GM19467 (cell line): ENCODE measurements around the gene ABCC6.
"Not testable (repeated sequence)": the region's sequence is repeated elsewhere in the genome, so short reads cannot be mapped to it uniquely, and the experiment has no call there.

Experiments used
- ATAC-seq: cut with Tn5 transposase; IDR thresholded peaks from one replicate; pipeline ENCODE4 v1.9.1; 2021; ENCODE audit warnings: mild to moderate bottlenecking, moderate library complexity; ENCODE audit not compliant: unreplicated experiment

Gene ABCC6

GRCh38 chr16:16162591-16162990 is 60.7 kb downstream of the ABCC6 start:
- no peak for ATAC-seq

GRCh38 chr16:16161840-16162239 is 61.5 kb downstream of the ABCC6 start:
- not testable (repeated sequence) for ATAC-seq

- ATAC-seq = no peak
Observed at GRCh38 chr16:16161319-16161718, 62.0 kb downstream of the ABCC6 start.

GRCh38 chr16:16159662-16160061 is 63.6 kb downstream of the ABCC6 start:
- no peak for ATAC-seq

- no peak for ATAC-seq
Observed at GRCh38 chr16:16158741-16159374, 64.4 kb downstream of the ABCC6 start.

- ATAC-seq = no peak
Observed at GRCh38 chr16:16158082-16158658, 65.1 kb downstream of the ABCC6 start.

- ATAC-seq = no peak
Observed at GRCh38 chr16:16157166-16157565, 66.1 kb downstream of the ABCC6 start.

GRCh38 chr16:16155234-16155633 is 68.1 kb downstream of the ABCC6 start:
- ATAC-seq = no peak

- no peak for ATAC-seq
Observed at GRCh38 chr16:16154281-16154951, 68.9 kb downstream of the ABCC6 start.

GRCh38 chr16:16153000-16153399 is 70.3 kb downstream of the ABCC6 start:
- ATAC-seq = not testable (repeated sequence)

GRCh38 chr16:16151315-16151714 is 72.0 kb downstream of the ABCC6 start:
- no peak for ATAC-seq

- no peak for ATAC-seq
Observed at GRCh38 chr16:16150878-16151152, 72.5 kb downstream of the ABCC6 start.

- no peak for ATAC-seq
Observed at GRCh38 chr16:16150117-16150877, 73.0 kb downstream of the ABCC6 start.

GRCh38 chr16:16149710-16150116 is 73.6 kb downstream of the ABCC6 start:
- ATAC-seq = no peak

- ATAC-seq = no peak
Observed at GRCh38 chr16:16148755-16149154, 74.5 kb downstream of the ABCC6 start.

- not testable (repeated sequence) for ATAC-seq
Observed at GRCh38 chr16:16148000-16148599, 75.2 kb downstream of the ABCC6 start.

GRCh38 chr16:16147316-16147999 is 75.8 kb downstream of the ABCC6 start:
- ATAC-seq = no peak

- no peak for ATAC-seq
Observed at GRCh38 chr16:16146380-16147315, 76.6 kb downstream of the ABCC6 start.

GRCh38 chr16:16145286-16145685 is 78.0 kb downstream of the ABCC6 start:
- no peak for ATAC-seq

- no peak for ATAC-seq
Observed at GRCh38 chr16:16144416-16144815, 78.9 kb downstream of the ABCC6 start.
